GM23338 (cell line): Measurements from ENCODE around the gene MPND.

ENCODE experiments used
- CTCF ChIP-seq, 2 experiments: fragments of 200-600 bp in 1 of 2; sonication (generic) in 1 of 2; conservative IDR thresholded peaks; 2 replicates each; pipeline versions ENCODE4 v1.5.1 to v1.6.1; 2016 to 2017; ENCODE audit warnings: antibody characterized with exemption in 2 of 2, low read depth in 2 of 2, mild to moderate bottlenecking in 2 of 2, moderate library complexity in 1 of 2
- EZH2 ChIP-seq: fragments of 200-600 bp; sonication (generic); IDR thresholded peaks from one replicate; pipeline ENCODE4 v1.8.0; 2017; ENCODE audit warnings: antibody characterized with exemption, mild to moderate bottlenecking, low read depth; ENCODE audit not compliant: unreplicated experiment
- EZH2phosphoT487 ChIP-seq: fragments of 200-600 bp; sonication (generic); IDR thresholded peaks from one replicate; pipeline ENCODE4 v1.8.1; 2018; ENCODE audit warnings: antibody characterized with exemption; ENCODE audit not compliant: unreplicated experiment
- JUNB ChIP-seq: IDR thresholded peaks from one replicate; pipeline ENCODE4 v1.6.1; 2016; ENCODE audit warnings: antibody characterized with exemption; ENCODE audit not compliant: unreplicated experiment
- NANOG ChIP-seq: IDR thresholded peaks from 2 replicates; pipeline ENCODE4 v1.6.1; 2016; ENCODE audit warnings: antibody characterized with exemption, borderline replicate concordance
- POLR2AphosphoS5 ChIP-seq: IDR thresholded peaks from 2 replicates; pipeline ENCODE4 v1.6.1; 2016; ENCODE audit warnings: antibody characterized with exemption, low read depth
- REST ChIP-seq: IDR thresholded peaks from one replicate; pipeline ENCODE4 v1.6.1; 2018; ENCODE audit warnings: antibody characterized with exemption; ENCODE audit not compliant: unreplicated experiment
- STAT1 ChIP-seq: IDR thresholded peaks from one replicate; pipeline ENCODE4 v1.6.1; 2016; ENCODE audit warnings: antibody characterized with exemption; ENCODE audit not compliant: unreplicated experiment

GRCh38 chr19:4376671-4376990, 33.3 kb downstream of the MPND start:
- TF ChIP-seq EZH2phosphoT487 = no peak
- TF ChIP-seq CTCF (conservative IDR thresholded peaks at IDR 0.05; ENCODE audit: low read depth in 2 of 2) = no peak
- no peak for TF ChIP-seq EZH2
- no peak for TF ChIP-seq POLR2AphosphoS5
- no peak for TF ChIP-seq REST
- no peak for TF ChIP-seq STAT1
- TF ChIP-seq NANOG = no peak
- no peak for TF ChIP-seq JUNB
